ENCODE measurements around the gene RTP2. TPM values are rescaled to one million over a fixed set of nuclear protein-coding genes. Genes with fewer than 3 reads are reported as not detected.

The RTP2 gene
- total and polyA plus RNA-seq, 9 of the 15 experiments (the other 6 are each of a cell fraction or from before 2014, with no cell fraction given) = not detected

DNA sequence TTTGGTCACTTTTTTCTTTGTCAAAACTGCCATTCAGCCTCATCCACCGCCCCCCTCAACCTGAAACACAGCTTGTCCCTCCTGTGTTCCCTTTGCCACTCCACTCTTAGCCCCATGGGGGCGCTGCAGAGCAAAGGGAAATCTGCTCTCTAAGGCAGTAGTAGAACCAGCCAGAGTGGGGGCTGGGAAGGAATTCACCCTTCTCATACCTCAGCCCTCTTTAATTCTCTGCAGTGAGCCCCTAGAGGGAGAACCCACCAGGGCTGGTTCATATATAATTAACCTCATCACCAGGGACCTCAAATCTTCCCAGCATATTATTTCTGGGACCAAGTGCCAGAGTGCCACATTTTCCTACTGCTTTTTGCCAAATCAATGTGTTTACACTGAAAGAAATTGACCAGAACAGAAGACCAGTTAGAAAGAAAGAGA lies 45.7 kb upstream of the RTP2 start (continued):
- TF ChIP-seq, protein P1, sequence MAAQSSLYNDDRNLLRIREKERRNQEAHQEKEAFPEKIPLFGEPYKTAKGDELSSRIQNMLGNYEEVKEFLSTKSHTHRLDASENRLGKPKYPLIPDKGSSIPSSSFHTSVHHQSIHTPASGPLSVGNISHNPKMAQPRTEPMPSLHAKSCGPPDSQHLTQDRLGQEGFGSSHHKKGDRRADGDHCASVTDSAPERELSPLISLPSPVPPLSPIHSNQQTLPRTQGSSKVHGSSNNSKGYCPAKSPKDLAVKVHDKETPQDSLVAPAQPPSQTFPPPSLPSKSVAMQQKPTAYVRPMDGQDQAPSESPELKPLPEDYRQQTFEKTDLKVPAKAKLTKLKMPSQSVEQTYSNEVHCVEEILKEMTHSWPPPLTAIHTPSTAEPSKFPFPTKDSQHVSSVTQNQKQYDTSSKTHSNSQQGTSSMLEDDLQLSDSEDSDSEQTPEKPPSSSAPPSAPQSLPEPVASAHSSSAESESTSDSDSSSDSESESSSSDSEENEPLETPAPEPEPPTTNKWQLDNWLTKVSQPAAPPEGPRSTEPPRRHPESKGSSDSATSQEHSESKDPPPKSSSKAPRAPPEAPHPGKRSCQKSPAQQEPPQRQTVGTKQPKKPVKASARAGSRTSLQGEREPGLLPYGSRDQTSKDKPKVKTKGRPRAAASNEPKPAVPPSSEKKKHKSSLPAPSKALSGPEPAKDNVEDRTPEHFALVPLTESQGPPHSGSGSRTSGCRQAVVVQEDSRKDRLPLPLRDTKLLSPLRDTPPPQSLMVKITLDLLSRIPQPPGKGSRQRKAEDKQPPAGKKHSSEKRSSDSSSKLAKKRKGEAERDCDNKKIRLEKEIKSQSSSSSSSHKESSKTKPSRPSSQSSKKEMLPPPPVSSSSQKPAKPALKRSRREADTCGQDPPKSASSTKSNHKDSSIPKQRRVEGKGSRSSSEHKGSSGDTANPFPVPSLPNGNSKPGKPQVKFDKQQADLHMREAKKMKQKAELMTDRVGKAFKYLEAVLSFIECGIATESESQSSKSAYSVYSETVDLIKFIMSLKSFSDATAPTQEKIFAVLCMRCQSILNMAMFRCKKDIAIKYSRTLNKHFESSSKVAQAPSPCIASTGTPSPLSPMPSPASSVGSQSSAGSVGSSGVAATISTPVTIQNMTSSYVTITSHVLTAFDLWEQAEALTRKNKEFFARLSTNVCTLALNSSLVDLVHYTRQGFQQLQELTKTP (IDR thresholded peaks at IDR 0.05; ENCODE audit: low read depth in 1 of 2, partially characterized antibody in 2 of 2) = peak in 1 of 2 experiments; percentile 30
- TF ChIP-seq, protein P2, sequence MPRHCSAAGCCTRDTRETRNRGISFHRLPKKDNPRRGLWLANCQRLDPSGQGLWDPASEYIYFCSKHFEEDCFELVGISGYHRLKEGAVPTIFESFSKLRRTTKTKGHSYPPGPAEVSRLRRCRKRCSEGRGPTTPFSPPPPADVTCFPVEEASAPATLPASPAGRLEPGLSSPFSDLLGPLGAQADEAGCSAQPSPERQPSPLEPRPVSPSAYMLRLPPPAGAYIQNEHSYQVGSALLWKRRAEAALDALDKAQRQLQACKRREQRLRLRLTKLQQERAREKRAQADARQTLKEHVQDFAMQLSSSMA (CRISPR knock-in tag; IDR thresholded peaks at IDR 0.05) = no peak
- 0 out of 2 replicates have a peak, but pooled peaks have one; percentile 15 for TF ChIP-seq SMAD4 (CRISPR knock-in tag; conservative IDR thresholded peaks at IDR 0.05)
- TF ChIP-seq, protein P3, sequence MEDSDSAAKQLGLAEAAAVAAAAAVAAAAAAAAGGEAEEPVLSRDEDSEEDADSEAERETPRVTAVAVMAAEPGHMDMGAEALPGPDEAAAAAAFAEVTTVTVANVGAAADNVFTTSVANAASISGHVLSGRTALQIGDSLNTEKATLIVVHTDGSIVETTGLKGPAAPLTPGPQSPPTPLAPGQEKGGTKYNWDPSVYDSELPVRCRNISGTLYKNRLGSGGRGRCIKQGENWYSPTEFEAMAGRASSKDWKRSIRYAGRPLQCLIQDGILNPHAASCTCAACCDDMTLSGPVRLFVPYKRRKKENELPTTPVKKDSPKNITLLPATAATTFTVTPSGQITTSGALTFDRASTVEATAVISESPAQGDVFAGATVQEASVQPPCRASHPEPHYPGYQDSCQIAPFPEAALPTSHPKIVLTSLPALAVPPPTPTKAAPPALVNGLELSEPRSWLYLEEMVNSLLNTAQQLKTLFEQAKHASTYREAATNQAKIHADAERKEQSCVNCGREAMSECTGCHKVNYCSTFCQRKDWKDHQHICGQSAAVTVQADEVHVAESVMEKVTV (CRISPR knock-in tag; IDR thresholded peaks at IDR 0.05) = peak; percentile 87
- TF ChIP-seq ZNF134 (CRISPR knock-in tag; conservative IDR thresholded peaks at IDR 0.05) = no peak
- TF ChIP-seq NCOA6 (IDR thresholded peaks at IDR 0.05) = 0 out of 2 replicates have a peak, but pooled peaks have one; percentile 18
- TF ChIP-seq MECOM (CRISPR knock-in tag; IDR thresholded peaks at IDR 0.05) = no peak

Measured in K562 (cell line).